Activated CD8-positive, alpha-beta T cell treated with anti-CD3 and anti-CD28 coated beads for 36 hours (primary cell): Measurements from ENCODE around the gene ABCA7. TPM values are rescaled to one million over a fixed set of nuclear protein-coding genes. Genes with fewer than 3 reads are reported as not detected.

Source experiments
- ATAC-seq: fragments of 200-7000 bp; cut with Tn5 transposase; one replicate; pipeline ENCODE4 v1.10.0; 2021; ENCODE audit warnings: mild to moderate bottlenecking, moderate library complexity
- CTCF ChIA-PET: fragments of 350-600 bp; sonication (Branson Sonifier 250); formaldehyde crosslinking; loops from one replicate; lab custom pipeline; 2021; ENCODE audit warnings: antibody characterized with exemption; lab: Charles Lee
- POLR2A ChIA-PET: fragments of 350-600 bp; sonication (Branson Sonifier 250); formaldehyde crosslinking; loops from one replicate; lab custom pipeline; 2021; ENCODE audit warnings: antibody characterized with exemption; lab: Charles Lee
- DNase-seq: peaks from one replicate; pipeline ENCODE4 v3.0.0-alpha.2; 2020
- H3K27ac Mint-ChIP-seq: one replicate; pipeline ENCODE4 v1.8.0; 2021; ENCODE audit warnings: mild to moderate bottlenecking, mixed read lengths
- H3K27me3 Mint-ChIP-seq: one replicate; pipeline ENCODE4 v1.8.0; 2021; ENCODE audit warnings: mixed read lengths
- H3K36me3 Mint-ChIP-seq: one replicate; pipeline ENCODE4 v1.8.0; 2021; ENCODE audit warnings: low read depth, mixed read lengths
- H3K4me1 Mint-ChIP-seq: one replicate; pipeline ENCODE4 v1.8.0; 2021; ENCODE audit warnings: low read depth, mixed read lengths
- H3K4me3 Mint-ChIP-seq: one replicate; pipeline ENCODE4 v1.8.0; 2021; ENCODE audit warnings: mild to moderate bottlenecking, moderate library complexity, mixed read lengths
- H3K9me3 Mint-ChIP-seq: one replicate; pipeline ENCODE4 v1.8.0; 2021; ENCODE audit warnings: mixed read lengths
- CTCF ChIP-seq: fragments of 200-600 bp; IDR thresholded peaks from one replicate; pipeline ENCODE4 v1.8.0; 2022; ENCODE audit warnings: antibody characterized with exemption, mild to moderate bottlenecking
- intact Hi-C: fragments of 100-400 bp; cut with micrococcal nuclease; formaldehyde crosslinking; loops from one replicate; pipeline ENCODE4 v1.10.0; 2022
- total RNA-seq, 2 experiments: library from RNA; stranded (reverse); gene quantifications; one replicate each; pipeline ENCODE4 v1.2.3, GENCODE V29; 2021

ABCA7 gene
- total RNA-seq, 2 experiments from 2014 or later, result 14.0 to 14.6 TPM

- Mint-ChIP-seq H3K9me3 (no peaks in the 10 kb centered on the region), H3K36me3 (peaks cover 2% of the 10 kb centered on the region), H3K27me3 (no peaks in the 10 kb centered on the region), H3K4me1 (peaks cover 18% of the 10 kb centered on the region), H3K27ac (no peak overlapping the region), H3K4me3 (no peak overlapping the region)
- no peak for TF ChIP-seq CTCF
- CTCF ChIA-PET, result no interaction called here
- intact Hi-C loops, result no loop called here
- ATAC-seq, result peak; percentile 82
- POLR2A ChIA-PET, result no interaction called here
- DNase-seq, result peak; percentile 90
Observed at GRCh38 chr19:1045247-1045603, 5.3 kb downstream of the ABCA7 start.

GRCh38 chr19:1046117-1046626, 6.3 kb downstream of the ABCA7 start:
- no peak for ATAC-seq
- intact Hi-C loops, result no loop called here

GRCh38 chr19:1046836-1047695, 7.2 kb downstream of the ABCA7 start:
- no peak overlapping the region for H3K4me3 Mint-ChIP-seq
- no peak for ATAC-seq
- TF ChIP-seq CTCF, result no peak
- ChIA-PET CTCF (no interaction called here), POLR2A (no interaction called here)
- no peak for DNase-seq
- H3K9me3 Mint-ChIP-seq, result no peaks in the 10 kb centered on the region
- peaks cover 12% of the 10 kb centered on the region for H3K4me1 Mint-ChIP-seq
- H3K36me3 Mint-ChIP-seq, result peaks cover 4% of the 10 kb centered on the region
- intact Hi-C loops, result no loop called here
- H3K27ac Mint-ChIP-seq, result no peak overlapping the region
- H3K27me3 Mint-ChIP-seq, result no peaks in the 10 kb centered on the region

More at GRCh38 chr19:1046117-1046626, 6.3 kb downstream of the ABCA7 start:
- POLR2A ChIA-PET, result no interaction called here
- DNase-seq, result no peak
- Mint-ChIP-seq H3K27me3 (no peaks in the 10 kb centered on the region), H3K9me3 (no peaks in the 10 kb centered on the region), H3K4me3 (no peak overlapping the region), H3K36me3 (peaks cover 2% of the 10 kb centered on the region), H3K27ac (no peak overlapping the region), H3K4me1 (peaks cover 11% of the 10 kb centered on the region)
- CTCF ChIA-PET, result no interaction called here
- no peak for TF ChIP-seq CTCF

GRCh38 chr19:1047696-1048147, 7.8 kb downstream of the ABCA7 start:
- TF ChIP-seq CTCF, result no peak
- no peak for ATAC-seq
- Mint-ChIP-seq H3K4me3 (no peak overlapping the region), H3K4me1 (peaks cover 9% of the 10 kb centered on the region), H3K36me3 (peaks cover 4% of the 10 kb centered on the region), H3K27ac (no peak overlapping the region), H3K27me3 (no peaks in the 10 kb centered on the region), H3K9me3 (no peaks in the 10 kb centered on the region)
- POLR2A ChIA-PET, result interaction anchor here (0.6 kb wide), 1 partner anchor 20 kb away, joined by 3 read pairs; no protein-coding TSS in a partner anchor
- intact Hi-C loops, result no loop called here
- CTCF ChIA-PET, result interaction anchor here (0.6 to 1.6 kb wide), 2 partner anchors 10 to 33 kb away, joined by 3 to 6 read pairs; no protein-coding TSS in a partner anchor
- no peak for DNase-seq

GRCh38 chr19:1049106-1049505, 9.2 kb downstream of the ABCA7 start:
- peaks cover 4% of the 10 kb centered on the region for H3K36me3 Mint-ChIP-seq
- ChIA-PET CTCF (interaction anchor here (1.3 to 1.6 kb wide), 2 partner anchors 9 to 10 kb away, joined by 6 read pairs; partner anchors contain the start of gene ABCA7), POLR2A (interaction anchor here (0.9 to 1.2 kb wide), 3 partner anchors 11 to 19 kb away, joined by 3 to 4 read pairs (median 3); no protein-coding TSS in a partner anchor)
- TF ChIP-seq CTCF, result no peak
- intact Hi-C loops, result no loop called here
- H3K27ac Mint-ChIP-seq, result no peak overlapping the region
- DNase-seq (no peak), ATAC-seq (no peak)
- H3K4me1 Mint-ChIP-seq, result peaks cover 11% of the 10 kb centered on the region
- H3K9me3 Mint-ChIP-seq, result no peaks in the 10 kb centered on the region
- no peak overlapping the region for H3K4me3 Mint-ChIP-seq
- H3K27me3 Mint-ChIP-seq, result no peaks in the 10 kb centered on the region
